ENCODE results near the gene PTPN2. TPM values are rescaled to one million over a fixed set of nuclear protein-coding genes. Genes with fewer than 3 reads are reported as not detected.

The PTPN2 gene
- total and polyA plus RNA-seq, 2 donors (not counting 1 experiment from before 2014, with no cell fraction given) = 41.2 to 75.5 TPM

- ChIA-PET CTCF (no interaction called here), POLR2A (no interaction called here)
- H3K4me3 ChIP-seq (ENCODE audit: control extremely low read depth in 1 of 5, extremely low read depth in 1 of 5, insufficient read depth in 1 of 5, low read depth in 2 of 5, low read length in 4 of 5) = no peak overlapping the region
- intact Hi-C loops (cut with micrococcal nuclease) = no loop called here
- ATAC-seq (ENCODE audit: low read depth) = no peak
- no peak overlapping the region for H3K27ac ChIP-seq (ENCODE audit: low read length in 2 of 2)
- H3K9me3 Mint-ChIP-seq (ENCODE audit: insufficient read depth) = no peaks in the 10 kb centered on the region
- no peak overlapping the region for H3K9ac ChIP-seq (ENCODE audit: low read length)
- WGBS (ENCODE audit: insufficient coverage) = 94% methylated on average over 11 of the region's 11 CpGs
- peaks cover 3% of the 10 kb centered on the region for H3K27me3 Mint-ChIP-seq
- H3K4me2 ChIP-seq (replicated peaks; ENCODE audit: low read depth, low read length, poor library complexity, severe bottlenecking) = no peak overlapping the region
- H3K4me1 Mint-ChIP-seq = no peaks in the 10 kb centered on the region
- TF ChIP-seq EZH2 (IDR thresholded peaks at IDR 0.05; ENCODE audit: borderline replicate concordance, insufficient read depth, low read depth, low read length, poor library complexity, severe bottlenecking) (no peak), CTCF (IDR thresholded peaks at IDR 0.05) (no peak)
- DNase-seq = no peak
- H3K36me3 ChIP-seq (replicated peaks in 1 of 2; ENCODE audit: control extremely low read depth in 1 of 2, control insufficient read depth in 1 of 2, extremely low read depth in 1 of 2, insufficient read depth in 2 of 2, low read length in 1 of 2) = peaks cover 0 to 3% of the 10 kb centered on the region in 2 experiments
- H3K4me1 ChIP-seq (ENCODE audit: control insufficient read depth in 2 of 2, insufficient read depth in 2 of 2, low read length in 2 of 2) = no peaks in the 10 kb centered on the region
- H3K27me3 ChIP-seq (replicated peaks in 1 of 4; ENCODE audit: control extremely low read depth in 1 of 4, control insufficient read depth in 3 of 4, insufficient read depth in 4 of 4, low read length in 3 of 4) = no peaks in the 10 kb centered on the region
- H2AFZ ChIP-seq (ENCODE audit: insufficient read depth, low read depth, low read length, poor library complexity, severe bottlenecking) = no peak overlapping the region
- no peaks in the 10 kb centered on the region for H3K79me2 ChIP-seq (ENCODE audit: control insufficient read depth, insufficient read depth, low read length)
- no peak overlapping the region for H3K4me3 Mint-ChIP-seq
- no peaks in the 10 kb centered on the region for H4K20me1 ChIP-seq (ENCODE audit: control insufficient read depth, insufficient read depth, low read length, poor library complexity, severe bottlenecking)
- H3K27ac Mint-ChIP-seq = no peak overlapping the region
- H3K9me3 ChIP-seq (ENCODE audit: control extremely low read depth in 1 of 3, control insufficient read depth in 2 of 3, insufficient read depth in 1 of 3, low read length in 2 of 3) = peaks cover 0 to 15% (median 0%) of the 10 kb centered on the region in 3 donors
Observed at GRCh38 chr18:12779043-12779442, 105.0 kb downstream of the PTPN2 start.

- H3K79me2 ChIP-seq (ENCODE audit: control insufficient read depth, insufficient read depth, low read length) = no peaks in the 10 kb centered on the region
- Mint-ChIP-seq H3K27me3 (peaks cover 3% of the 10 kb centered on the region), H3K4me1 (no peaks in the 10 kb centered on the region), H3K27ac (no peak overlapping the region), H3K9me3 (ENCODE audit: insufficient read depth) (no peaks in the 10 kb centered on the region), H3K4me3 (peak overlapping the region; percentile 74)
- intact Hi-C loops (cut with micrococcal nuclease) = no loop called here
- H3K4me2 ChIP-seq (replicated peaks; ENCODE audit: low read depth, low read length, poor library complexity, severe bottlenecking) = peak overlapping the region; percentile 50
- 84% methylated on average over 36 of the region's 39 CpGs for WGBS (ENCODE audit: insufficient coverage)
- TF ChIP-seq EZH2 (IDR thresholded peaks at IDR 0.05; ENCODE audit: borderline replicate concordance, insufficient read depth, low read depth, low read length, poor library complexity, severe bottlenecking) (no peak), CTCF (IDR thresholded peaks at IDR 0.05) (no peak)
- no peak overlapping the region for H3K27ac ChIP-seq (ENCODE audit: low read length in 2 of 2)
- ChIA-PET POLR2A (no interaction called here), CTCF (no interaction called here)
- peaks cover 0 to 15% (median 0%) of the 10 kb centered on the region in 3 donors for H3K9me3 ChIP-seq (ENCODE audit: control extremely low read depth in 1 of 3, control insufficient read depth in 2 of 3, insufficient read depth in 1 of 3, low read length in 2 of 3)
- DNase-seq (peak; percentile 9), ATAC-seq (ENCODE audit: low read depth) (no peak)
- H3K9ac ChIP-seq (ENCODE audit: low read length) = no peak overlapping the region
- H3K4me1 ChIP-seq (ENCODE audit: control insufficient read depth in 2 of 2, insufficient read depth in 2 of 2, low read length in 2 of 2) = no peaks in the 10 kb centered on the region
- H4K20me1 ChIP-seq (ENCODE audit: control insufficient read depth, insufficient read depth, low read length, poor library complexity, severe bottlenecking) = no peaks in the 10 kb centered on the region
- peaks cover 0 to 2% of the 10 kb centered on the region in 2 experiments for H3K36me3 ChIP-seq (replicated peaks in 1 of 2; ENCODE audit: control extremely low read depth in 1 of 2, control insufficient read depth in 1 of 2, extremely low read depth in 1 of 2, insufficient read depth in 2 of 2, low read length in 1 of 2)
- peak overlapping the region; percentile 22 for H2AFZ ChIP-seq (ENCODE audit: insufficient read depth, low read depth, low read length, poor library complexity, severe bottlenecking)
- H3K27me3 ChIP-seq (replicated peaks in 1 of 4; ENCODE audit: control extremely low read depth in 1 of 4, control insufficient read depth in 3 of 4, insufficient read depth in 4 of 4, low read length in 3 of 4) = no peaks in the 10 kb centered on the region
- peak overlapping the region in 2 of 5 experiments; percentile 15 to 34 for H3K4me3 ChIP-seq (ENCODE audit: control extremely low read depth in 1 of 5, extremely low read depth in 1 of 5, insufficient read depth in 1 of 5, low read depth in 2 of 5, low read length in 4 of 5)
Observed at GRCh38 chr18:12777500-12777944, 106.5 kb downstream of the PTPN2 start.

Data from B cell (primary cell).